Measurements from ENCODE around the gene DSP. TPM values are rescaled to one million over a fixed set of nuclear protein-coding genes. Genes with fewer than 3 reads are reported as not detected.

The DSP gene
- total RNA-seq, 1 donor from 2014 or later: 80.1 TPM

GRCh38 chr6:7578931-7579330 lies 37.5 kb downstream of the DSP start:
- DNase-seq (ENCODE audit: low read depth): no peak
- H3K4me3 ChIP-seq (ENCODE audit: low read depth, low read length): no peak overlapping the region
- no peak for TF ChIP-seq CTCF (conservative IDR thresholded peaks at IDR 0.05; ENCODE audit: low read depth, low read length)

GRCh38 chr6:7579851-7580250 lies 38.4 kb downstream of the DSP start:
- no peak for TF ChIP-seq CTCF (conservative IDR thresholded peaks at IDR 0.05; ENCODE audit: low read depth, low read length)
- no peak for DNase-seq (ENCODE audit: low read depth)
- no peak overlapping the region for H3K4me3 ChIP-seq (ENCODE audit: low read depth, low read length)

GRCh38 chr6:7580537-7580926 lies 39.1 kb downstream of the DSP start:
- no peak for TF ChIP-seq CTCF (conservative IDR thresholded peaks at IDR 0.05; ENCODE audit: low read depth, low read length)
- no peak for DNase-seq (ENCODE audit: low read depth)
- no peak overlapping the region for H3K4me3 ChIP-seq (ENCODE audit: low read depth, low read length)

GRCh38 chr6:7580927-7581618 lies 39.6 kb downstream of the DSP start:
- TF ChIP-seq CTCF (conservative IDR thresholded peaks at IDR 0.05; ENCODE audit: low read depth, low read length): no peak
- H3K4me3 ChIP-seq (ENCODE audit: low read depth, low read length): peak overlapping the region; percentile 5
- DNase-seq (ENCODE audit: low read depth): no peak

- no peak for DNase-seq (ENCODE audit: low read depth)
- TF ChIP-seq CTCF (conservative IDR thresholded peaks at IDR 0.05; ENCODE audit: low read depth, low read length): no peak
- H3K4me3 ChIP-seq (ENCODE audit: low read depth, low read length): no peak overlapping the region
These were observed 43.9 kb downstream of the DSP start for GRCh38 chr6:7585287-7585930.

GRCh38 chr6:7587631-7588100 lies 46.2 kb downstream of the DSP start:
- H3K4me3 ChIP-seq (ENCODE audit: low read depth, low read length): no peak overlapping the region
- TF ChIP-seq CTCF (conservative IDR thresholded peaks at IDR 0.05; ENCODE audit: low read depth, low read length): no peak
- DNase-seq (ENCODE audit: low read depth): no peak

GRCh38 chr6:7588506-7588905 lies 47.0 kb downstream of the DSP start:
- no peak for TF ChIP-seq CTCF (conservative IDR thresholded peaks at IDR 0.05; ENCODE audit: low read depth, low read length)
- H3K4me3 ChIP-seq (ENCODE audit: low read depth, low read length): no peak overlapping the region
- DNase-seq (ENCODE audit: low read depth): no peak

Measured in epithelial cell of proximal tubule (primary cell).